ENCODE data around the gene CACHD1. TPM values are rescaled to one million over a fixed set of nuclear protein-coding genes. Genes with fewer than 3 reads are reported as not detected.

The CACHD1 gene
- total and polyA plus RNA-seq, 2 of the 8 experiments (the other 6 are each of a cell fraction or from before 2014, with no cell fraction given) = 22.2 to 42.5 TPM

DNA sequence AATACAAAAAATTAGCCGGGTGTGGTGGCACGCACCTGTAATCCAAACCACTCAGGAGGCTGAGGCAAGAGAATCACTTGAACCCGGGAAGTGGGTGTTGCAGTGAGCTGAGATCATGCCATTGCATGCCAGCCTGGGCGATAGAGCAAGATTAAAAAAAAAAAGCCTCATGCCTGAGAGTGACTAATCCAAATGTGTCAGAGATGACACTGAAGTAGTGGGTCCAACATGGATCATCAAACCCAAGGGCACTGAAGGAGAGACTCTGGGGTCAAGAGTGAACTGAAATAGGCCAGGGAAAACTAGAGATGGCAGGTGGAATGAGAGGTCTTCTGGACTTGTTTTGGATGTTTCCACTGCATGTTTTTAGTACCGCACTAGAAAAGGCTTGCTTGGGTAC lies 10.2 kb upstream of the CACHD1 start:
- no peak overlapping the region for H3K56ac ChIP-seq (replicated peaks; ENCODE audit: insufficient read length, low read depth, low read length)
- no peak overlapping the region for H3K4me3 ChIP-seq (ENCODE audit: extremely low read depth in 1 of 4, insufficient read depth in 2 of 4, low read depth in 3 of 4, low read length in 4 of 4)
- no peak overlapping the region for H2AFZ ChIP-seq (ENCODE audit: low read length)
- no peak overlapping the region for H3K9ac ChIP-seq (replicated peaks in 1 of 4; ENCODE audit: extremely low read depth in 1 of 4, low read depth in 3 of 4, low read length in 3 of 4)
- TF ChIP-seq ASH2L (IDR thresholded peaks at IDR 0.05; ENCODE audit: low read length) (no peak), SIN3A (conservative IDR thresholded peaks at IDR 0.05 in 1 of 2, IDR thresholded peaks at IDR 0.05 in 1 of 2; ENCODE audit: low read depth in 1 of 2, low read length in 2 of 2) (no peak), RBBP5 (IDR thresholded peaks at IDR 0.05; ENCODE audit: borderline replicate concordance, low read depth, low read length) (no peak), POU5F1 (IDR thresholded peaks at IDR 0.05; ENCODE audit: low read depth, low read length) (no peak), CREB1 (IDR thresholded peaks at IDR 0.05) (no peak), CTBP2 (IDR thresholded peaks at IDR 0.05; ENCODE audit: borderline replicate concordance, insufficient read depth, insufficient read length, low read length) (no peak), SIRT6 (IDR thresholded peaks at IDR 0.05; ENCODE audit: low read length) (no peak), BRCA1 (IDR thresholded peaks at IDR 0.05; ENCODE audit: low read depth, low read length) (no peak), KDM5A (IDR thresholded peaks at IDR 0.05; ENCODE audit: low read length) (no peak), POLR2A (IDR thresholded peaks at IDR 0.05; ENCODE audit: control extremely low read depth in 1 of 2, low read depth in 2 of 2, low read length in 2 of 2) (no peak), SUZ12 (IDR thresholded peaks at IDR 0.05; ENCODE audit: low read length) (no peak), TBP (IDR thresholded peaks at IDR 0.05; ENCODE audit: low read depth, low read length) (no peak)
- TF ChIP-seq, protein P1, sequence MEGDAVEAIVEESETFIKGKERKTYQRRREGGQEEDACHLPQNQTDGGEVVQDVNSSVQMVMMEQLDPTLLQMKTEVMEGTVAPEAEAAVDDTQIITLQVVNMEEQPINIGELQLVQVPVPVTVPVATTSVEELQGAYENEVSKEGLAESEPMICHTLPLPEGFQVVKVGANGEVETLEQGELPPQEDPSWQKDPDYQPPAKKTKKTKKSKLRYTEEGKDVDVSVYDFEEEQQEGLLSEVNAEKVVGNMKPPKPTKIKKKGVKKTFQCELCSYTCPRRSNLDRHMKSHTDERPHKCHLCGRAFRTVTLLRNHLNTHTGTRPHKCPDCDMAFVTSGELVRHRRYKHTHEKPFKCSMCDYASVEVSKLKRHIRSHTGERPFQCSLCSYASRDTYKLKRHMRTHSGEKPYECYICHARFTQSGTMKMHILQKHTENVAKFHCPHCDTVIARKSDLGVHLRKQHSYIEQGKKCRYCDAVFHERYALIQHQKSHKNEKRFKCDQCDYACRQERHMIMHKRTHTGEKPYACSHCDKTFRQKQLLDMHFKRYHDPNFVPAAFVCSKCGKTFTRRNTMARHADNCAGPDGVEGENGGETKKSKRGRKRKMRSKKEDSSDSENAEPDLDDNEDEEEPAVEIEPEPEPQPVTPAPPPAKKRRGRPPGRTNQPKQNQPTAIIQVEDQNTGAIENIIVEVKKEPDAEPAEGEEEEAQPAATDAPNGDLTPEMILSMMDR (IDR thresholded peaks at IDR 0.05; ENCODE audit: control extremely low read depth in 1 of 3, insufficient read depth in 1 of 3, low read depth in 1 of 3, low read length in 3 of 3) = no peak
- no peak overlapping the region for H3K27ac ChIP-seq (ENCODE audit: low read depth, low read length)
- H3K4me1 ChIP-seq (replicated peaks in 1 of 4; ENCODE audit: control insufficient read depth in 3 of 4, insufficient read depth in 4 of 4, low read length in 3 of 4) = no peaks in the 10 kb centered on the region
- H4K91ac ChIP-seq (replicated peaks; ENCODE audit: insufficient read length, low read length) = no peak overlapping the region
- H3K27me3 ChIP-seq (replicated peaks in 1 of 4; ENCODE audit: control insufficient read depth in 3 of 4, extremely low read depth in 1 of 4, insufficient read depth in 3 of 4, low read length in 3 of 4) = no peaks in the 10 kb centered on the region
- H2BK5ac ChIP-seq (ENCODE audit: low read depth, low read length) = no peak overlapping the region
- WGBS, 2 experiments (ENCODE audit: extremely low coverage in 1 of 2, insufficient coverage in 1 of 2, insufficient read length in 1 of 2, insufficient replicate concordance in 2 of 2, low coverage in 1 of 2, low lambda C conversion rate in 2 of 2, missing lambda C conversion rate in 1 of 2) = 99% methylated on average over 5 of the region's 5 CpGs; no CpG with 5 or more reads in 1 of the 2 experiments
- no peak overlapping the region for H4K8ac ChIP-seq (ENCODE audit: extremely low read depth, insufficient read depth, low read length)
- H2BK15ac ChIP-seq (ENCODE audit: low read length) = no peak overlapping the region
- no peak overlapping the region for H3K18ac ChIP-seq (ENCODE audit: extremely low read depth, low read length)
- DNase-seq (ENCODE audit: low read depth in 1 of 2, low spot score in 2 of 2) (no peak), FAIRE-seq (no peak)
- H3K4ac ChIP-seq (replicated peaks; ENCODE audit: insufficient read length, low read depth, low read length) = no peak overlapping the region
- no peak overlapping the region for H2BK20ac ChIP-seq (ENCODE audit: low read length)
- POLR2A ChIA-PET (ENCODE audit: partially characterized antibody) = no interaction called here
- no peak overlapping the region for H3K4me2 ChIP-seq (ENCODE audit: insufficient read depth in 1 of 2, low read depth in 2 of 2, low read length in 2 of 2)
- H3K36me3 ChIP-seq (ENCODE audit: control insufficient read depth in 2 of 4, insufficient read depth in 4 of 4, low read length in 3 of 4) = no peaks in the 10 kb centered on the region
- no peak overlapping the region for H2AK5ac ChIP-seq (ENCODE audit: low read depth, low read length)
- H4K20me1 ChIP-seq (replicated peaks in 1 of 2; ENCODE audit: control insufficient read depth in 1 of 2, insufficient read depth in 2 of 2, low read length in 2 of 2) = no peaks in the 10 kb centered on the region
- H3K14ac ChIP-seq (ENCODE audit: insufficient read length) = no peak overlapping the region
- H2BK120ac ChIP-seq (replicated peaks; ENCODE audit: low read depth, low read length) = no peak overlapping the region
- no peaks in the 10 kb centered on the region for H3K9me3 ChIP-seq (ENCODE audit: insufficient read depth in 2 of 2, low read depth in 1 of 2, low read length in 1 of 2)
- H3K23me2 ChIP-seq (ENCODE audit: low read depth, low read length) = no peaks in the 10 kb centered on the region
- no peaks in the 10 kb centered on the region for H3K79me2 ChIP-seq (ENCODE audit: control insufficient read depth in 1 of 2, insufficient read depth in 2 of 2, low read length in 2 of 2)
- no peak overlapping the region for H4K5ac ChIP-seq (ENCODE audit: insufficient read length, low read depth, low read length)
- CTCF ChIA-PET (ENCODE audit: partially characterized antibody) = interaction anchor here (0.9 kb wide), 1 partner anchor 124 kb away, joined by 3 read pairs; no protein-coding TSS in a partner anchor
- H3K79me1 ChIP-seq (ENCODE audit: low read depth, low read length) = no peaks in the 10 kb centered on the region
- H2BK12ac ChIP-seq (ENCODE audit: low read depth, low read length) = no peak overlapping the region
- no peak overlapping the region for H3K23ac ChIP-seq (ENCODE audit: insufficient read length)

Data from H1 (cell line).